Testis (tissue), 3 donors: ENCODE results near the gene MYRFL. TPM values are rescaled to one million over a fixed set of nuclear protein-coding genes. Genes with fewer than 3 reads are reported as not detected.

ENCODE experiments used
- DNase-seq: peaks from one replicate; pipeline ENCODE4 v3.0.0-alpha.2; 2019
- H3K27ac ChIP-seq, 2 donors: fragments of 200-600 bp; sonication (generic); one replicate each; pipeline ENCODE4 v1.5.1; 2019
- H3K27me3 ChIP-seq: fragments of 200-600 bp; sonication (generic); one replicate; pipeline ENCODE4 v1.5.1; 2019
- H3K36me3 ChIP-seq: fragments of 200-600 bp; sonication (generic); one replicate; pipeline ENCODE4 v1.5.1; 2017; ENCODE audit warnings: low read depth; ENCODE audit errors: missing control alignments
- H3K4me1 ChIP-seq: fragments of 200-600 bp; sonication (generic); one replicate; pipeline ENCODE4 v1.5.1; 2019
- H3K4me3 ChIP-seq, 2 donors: fragments of 200-600 bp; sonication (generic); one replicate each; pipeline ENCODE4 v1.5.1; 2017 to 2019
- H3K9me3 ChIP-seq: fragments of 200-600 bp; sonication (generic); one replicate; pipeline ENCODE4 v1.5.1; 2017
- POLR2A ChIP-seq: fragments of 450-650 bp; IDR thresholded peaks from one replicate; pipeline ENCODE4 v1.6.1; 2017; ENCODE audit warnings: antibody characterized with exemption, mild to moderate bottlenecking, moderate library complexity
- WGBS, 2 donors: methylation state at CpG; one replicate each; pipeline ENCODE4 v1.1.5; 2018; 5-methylcytosine and 5-hydroxymethylcytosine counted together
- intact Hi-C: fragments of 100-400 bp; cut with DNase I; formaldehyde crosslinking; loops from one replicate; pipeline ENCODE4 v1.15.1; 2023; ENCODE audit warnings: low total_unique reads
- polyA plus RNA-seq: library from polyadenylated mRNA; stranded (reverse); fragments of 350-450 nt; fragmentation: Illumina TruSeq; extraction: RNeasy Lipid Tissue Mini Kit (QIAGEN cat#74804); gene quantifications from one replicate; pipeline ENCODE4 v1.2.3, GENCODE V29; 2014; ENCODE audit warnings: low read depth, low replicate concordance; ENCODE audit not compliant: insufficient read depth
- total RNA-seq, 2 donors: library from RNA; depleted of rRNA; stranded (reverse); fragments of >200 nt; gene quantifications; one replicate each; pipeline ENCODE4 v1.2.3, GENCODE V29; 2016
- TF ChIP-seq, protein P1 (sequence below), 3 experiments: fragments of 450-650 bp in 2 of 3; fragments of 200-600 bp in 1 of 3; sonication (generic) in 1 of 3; IDR thresholded peaks; one replicate each; pipeline ENCODE4 v1.5.1; 2016 to 2019; ENCODE audit warnings: antibody characterized with exemption in 3 of 3, mild to moderate bottlenecking in 2 of 3, moderate library complexity in 1 of 3

Gene MYRFL
- total and polyA plus RNA-seq, 3 donors from 2014 or later, result 0.87 to 8.0 (median 1.0) TPM

DNA sequence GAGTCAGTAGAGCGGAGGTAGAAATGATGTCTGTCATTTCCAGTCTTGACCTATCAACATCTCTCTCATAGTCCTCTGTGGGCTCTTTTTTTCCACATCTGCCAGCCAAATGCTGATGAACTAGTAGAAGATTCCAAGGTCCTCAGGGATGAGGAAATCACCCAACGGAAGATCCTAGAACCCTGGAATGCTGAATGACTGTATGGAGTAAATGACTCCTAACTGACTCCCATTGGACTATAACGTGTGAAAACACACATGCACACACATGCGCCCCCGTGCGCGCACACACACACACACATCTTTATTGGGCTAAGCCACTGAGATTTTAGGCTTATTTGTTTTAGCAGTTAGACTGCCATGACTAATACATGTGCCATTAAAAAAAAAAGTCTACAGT, 159.2 kb downstream of the MYRFL start:
- no peaks in the 10 kb centered on the region for H3K36me3 ChIP-seq
- H3K4me3 ChIP-seq, result no peak overlapping the region
- H3K27me3 ChIP-seq, result no peaks in the 10 kb centered on the region
- TF ChIP-seq, protein P1, sequence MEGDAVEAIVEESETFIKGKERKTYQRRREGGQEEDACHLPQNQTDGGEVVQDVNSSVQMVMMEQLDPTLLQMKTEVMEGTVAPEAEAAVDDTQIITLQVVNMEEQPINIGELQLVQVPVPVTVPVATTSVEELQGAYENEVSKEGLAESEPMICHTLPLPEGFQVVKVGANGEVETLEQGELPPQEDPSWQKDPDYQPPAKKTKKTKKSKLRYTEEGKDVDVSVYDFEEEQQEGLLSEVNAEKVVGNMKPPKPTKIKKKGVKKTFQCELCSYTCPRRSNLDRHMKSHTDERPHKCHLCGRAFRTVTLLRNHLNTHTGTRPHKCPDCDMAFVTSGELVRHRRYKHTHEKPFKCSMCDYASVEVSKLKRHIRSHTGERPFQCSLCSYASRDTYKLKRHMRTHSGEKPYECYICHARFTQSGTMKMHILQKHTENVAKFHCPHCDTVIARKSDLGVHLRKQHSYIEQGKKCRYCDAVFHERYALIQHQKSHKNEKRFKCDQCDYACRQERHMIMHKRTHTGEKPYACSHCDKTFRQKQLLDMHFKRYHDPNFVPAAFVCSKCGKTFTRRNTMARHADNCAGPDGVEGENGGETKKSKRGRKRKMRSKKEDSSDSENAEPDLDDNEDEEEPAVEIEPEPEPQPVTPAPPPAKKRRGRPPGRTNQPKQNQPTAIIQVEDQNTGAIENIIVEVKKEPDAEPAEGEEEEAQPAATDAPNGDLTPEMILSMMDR (IDR thresholded peaks at IDR 0.05), result no peak
- TF ChIP-seq POLR2A, result no peak
- peaks cover 3% of the 10 kb centered on the region for H3K4me1 ChIP-seq
- intact Hi-C loops, result no loop called here
- 96 to 98% methylated on average over 7 of the region's 7 CpGs for WGBS, 2 donors
- no peaks in the 10 kb centered on the region for H3K9me3 ChIP-seq
- DNase-seq, result no peak
- no peak overlapping the region for H3K27ac ChIP-seq

DNA sequence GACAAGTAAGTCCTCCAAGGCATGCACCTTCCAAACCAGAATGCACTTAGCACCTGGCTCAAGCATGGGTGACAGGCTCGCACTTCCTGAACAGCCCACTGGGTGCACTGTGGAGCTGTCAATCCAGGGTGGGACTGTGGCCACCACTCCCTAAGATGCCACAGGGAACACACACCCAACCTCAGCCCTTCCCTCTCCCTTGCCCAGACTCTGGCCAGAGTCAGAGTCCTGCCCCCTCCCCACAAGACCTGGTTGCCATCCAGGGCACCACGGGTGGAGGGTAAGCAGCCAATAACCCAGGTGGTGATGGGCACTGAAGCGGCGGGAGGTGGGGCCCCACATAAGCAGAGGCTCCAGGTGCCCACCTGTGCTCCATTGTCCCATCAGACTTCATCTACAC, 160.6 kb downstream of the MYRFL start:
- peaks cover 3% of the 10 kb centered on the region for H3K4me1 ChIP-seq
- intact Hi-C loops, result no loop called here
- no peaks in the 10 kb centered on the region for H3K9me3 ChIP-seq
- WGBS, 2 donors, result 87 to 88% methylated on average over 3 to 4 of the region's 4 CpGs
- H3K36me3 ChIP-seq, result no peaks in the 10 kb centered on the region
- no peaks in the 10 kb centered on the region for H3K27me3 ChIP-seq
- no peak overlapping the region for H3K4me3 ChIP-seq
- TF ChIP-seq POLR2A, result no peak
- TF ChIP-seq, protein P1 (IDR thresholded peaks at IDR 0.05), result peak in 1 of 3 experiments; percentile 13
- DNase-seq, result no peak
- no peak overlapping the region for H3K27ac ChIP-seq

- DNase-seq, result no peak
- H3K4me1 ChIP-seq, result peaks cover 3% of the 10 kb centered on the region
- H3K27ac ChIP-seq, result no peak overlapping the region
- no peaks in the 10 kb centered on the region for H3K9me3 ChIP-seq
- no peaks in the 10 kb centered on the region for H3K27me3 ChIP-seq
- WGBS, 2 donors, result 85 to 96% methylated on average over 3 of the region's 3 CpGs
- intact Hi-C loops, result no loop called here
- TF ChIP-seq, protein P1 (IDR thresholded peaks at IDR 0.05), result no peak
- TF ChIP-seq POLR2A, result no peak
- no peaks in the 10 kb centered on the region for H3K36me3 ChIP-seq
- H3K4me3 ChIP-seq, result no peak overlapping the region
Measured at GRCh38 chr12:69986114-69986513, 161.1 kb downstream of the MYRFL start.

GRCh38 chr12:69987579-69988091, 162.6 kb downstream of the MYRFL start:
- Histone ChIP-seq H3K9me3 (no peaks in the 10 kb centered on the region), H3K4me1 (peaks cover 3% of the 10 kb centered on the region), H3K27ac (no peak overlapping the region), H3K27me3 (no peaks in the 10 kb centered on the region), H3K36me3 (no peaks in the 10 kb centered on the region), H3K4me3 (no peak overlapping the region)
- DNase-seq, result no peak
- 18 to 41% methylated on average over 2 of the region's 2 CpGs for WGBS, 2 donors
- intact Hi-C loops, result no loop called here
- TF ChIP-seq, protein P1 (IDR thresholded peaks at IDR 0.05), result no peak
- no peak for TF ChIP-seq POLR2A
